Keratinocyte (primary cell): ENCODE measurements around the gene HMGCLL1.

ENCODE experiments used
- EZH2 ChIP-seq: IDR thresholded peaks from one replicate; pipeline ENCODE4 v1.6.1; 2012; ENCODE audit warnings: inconsistent platforms, mild to moderate bottlenecking, low read length, moderate library complexity
- TF ChIP-seq, protein P1 (sequence below), 3 experiments: IDR thresholded peaks in 1 of 3; conservative IDR thresholded peaks in 1 of 3; optimal IDR thresholded peaks in 1 of 3; 2 replicates in 2 of 3; 3 replicates in 1 of 3; pipeline versions ENCODE3 to v1.5.1; 2011; ENCODE audit warnings: low read length in 3 of 3, mild to moderate bottlenecking in 3 of 3, moderate library complexity in 2 of 3, control low read depth in 1 of 3, inconsistent platforms in 1 of 3; ENCODE audit not compliant: insufficient read depth in 2 of 3; ENCODE audit errors: extremely low read depth in 1 of 3

GRCh38 chr6:55395871-55396270 lies 183.1 kb downstream of the HMGCLL1 start:
- TF ChIP-seq, protein P1, sequence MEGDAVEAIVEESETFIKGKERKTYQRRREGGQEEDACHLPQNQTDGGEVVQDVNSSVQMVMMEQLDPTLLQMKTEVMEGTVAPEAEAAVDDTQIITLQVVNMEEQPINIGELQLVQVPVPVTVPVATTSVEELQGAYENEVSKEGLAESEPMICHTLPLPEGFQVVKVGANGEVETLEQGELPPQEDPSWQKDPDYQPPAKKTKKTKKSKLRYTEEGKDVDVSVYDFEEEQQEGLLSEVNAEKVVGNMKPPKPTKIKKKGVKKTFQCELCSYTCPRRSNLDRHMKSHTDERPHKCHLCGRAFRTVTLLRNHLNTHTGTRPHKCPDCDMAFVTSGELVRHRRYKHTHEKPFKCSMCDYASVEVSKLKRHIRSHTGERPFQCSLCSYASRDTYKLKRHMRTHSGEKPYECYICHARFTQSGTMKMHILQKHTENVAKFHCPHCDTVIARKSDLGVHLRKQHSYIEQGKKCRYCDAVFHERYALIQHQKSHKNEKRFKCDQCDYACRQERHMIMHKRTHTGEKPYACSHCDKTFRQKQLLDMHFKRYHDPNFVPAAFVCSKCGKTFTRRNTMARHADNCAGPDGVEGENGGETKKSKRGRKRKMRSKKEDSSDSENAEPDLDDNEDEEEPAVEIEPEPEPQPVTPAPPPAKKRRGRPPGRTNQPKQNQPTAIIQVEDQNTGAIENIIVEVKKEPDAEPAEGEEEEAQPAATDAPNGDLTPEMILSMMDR (optimal IDR thresholded peaks at IDR 0.05 in 1 of 3, IDR thresholded peaks at IDR 0.05 in 1 of 3, conservative IDR thresholded peaks at IDR 0.05 in 1 of 3; ENCODE audit: extremely low read depth in 1 of 3, insufficient read depth in 2 of 3, low read length in 3 of 3) = no peak
- TF ChIP-seq EZH2 = no peak
